ENCODE results near the gene COG5.

COG5 gene

DNA sequence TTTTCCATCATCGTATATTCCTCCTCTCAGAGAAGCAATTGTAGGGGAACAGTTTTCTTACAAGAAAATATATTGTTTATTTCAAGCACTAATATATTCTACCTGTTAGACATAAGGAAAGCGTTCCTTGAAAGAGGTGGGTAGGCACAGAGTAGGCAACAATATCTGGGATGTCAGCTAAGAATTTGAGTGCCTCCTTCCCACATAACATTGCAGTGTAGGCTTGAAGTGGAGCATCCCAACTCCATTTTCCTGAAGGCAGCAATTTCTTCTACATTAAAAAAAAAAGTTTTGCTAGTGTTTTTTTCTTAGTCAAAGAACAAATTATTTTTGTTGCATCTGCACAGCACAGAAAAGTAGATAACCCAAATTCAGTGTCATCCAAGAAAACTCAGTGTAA is 37.1 kb upstream of the COG5 start:
- no peaks in the 10 kb centered on the region for H3K27me3 ChIP-seq (ENCODE audit: insufficient read depth, low read length, poor library complexity, severe bottlenecking)
- no peaks in the 10 kb centered on the region for H3K4me1 ChIP-seq (ENCODE audit: insufficient read depth, low read length, poor library complexity, severe bottlenecking)
- H3K4me2 ChIP-seq (ENCODE audit: low read depth, low read length, poor library complexity, severe bottlenecking): no peak overlapping the region

DNA sequence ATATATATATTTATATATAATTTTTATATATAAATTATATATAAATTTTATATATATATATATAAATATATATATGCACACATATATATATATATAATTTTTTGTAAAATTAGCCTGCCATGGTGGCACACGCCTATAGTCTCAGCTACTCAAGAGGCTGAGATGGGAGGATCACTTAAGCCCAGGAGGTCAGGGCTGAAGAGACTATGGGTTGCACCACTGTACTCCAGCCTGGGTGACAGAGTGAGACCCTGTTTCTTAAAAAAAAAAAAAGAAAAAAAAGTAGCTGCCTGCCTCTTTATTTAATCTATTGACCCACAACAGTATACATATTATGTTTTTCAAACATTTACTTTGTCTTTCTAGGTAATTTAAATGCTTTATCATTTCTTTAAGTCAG is 35.5 kb upstream of the COG5 start:
- Histone ChIP-seq H3F3A (ENCODE audit: low read depth) (no peaks in the 10 kb centered on the region), H3K79me2 (ENCODE audit: insufficient read depth, low read length) (no peaks in the 10 kb centered on the region), H3K4me3 (ENCODE audit: low read length, poor library complexity, severe bottlenecking) (no peak overlapping the region), H3K4me1 (ENCODE audit: insufficient read depth, low read length, poor library complexity, severe bottlenecking) (no peaks in the 10 kb centered on the region), H4K20me1 (ENCODE audit: insufficient read depth, low read length, poor library complexity, severe bottlenecking) (no peaks in the 10 kb centered on the region), H3K4me2 (ENCODE audit: low read depth, low read length, poor library complexity, severe bottlenecking) (no peak overlapping the region), H3K9me3 (ENCODE audit: insufficient read depth, low read depth, low read length) (no peaks in the 10 kb centered on the region), H3K9me2 (replicated peaks; ENCODE audit: low read depth, low read length) (no peaks in the 10 kb centered on the region), H3K27me3 (ENCODE audit: insufficient read depth, low read length, poor library complexity, severe bottlenecking) (no peaks in the 10 kb centered on the region), H3K36me3 (ENCODE audit: insufficient read depth, low read length) (peaks cover 26% of the 10 kb centered on the region), H2AFZ (ENCODE audit: low read length) (no peak overlapping the region), H3K9ac (ENCODE audit: low read depth, low read length, poor library complexity, severe bottlenecking) (no peak overlapping the region)
- TF ChIP-seq, protein P1, sequence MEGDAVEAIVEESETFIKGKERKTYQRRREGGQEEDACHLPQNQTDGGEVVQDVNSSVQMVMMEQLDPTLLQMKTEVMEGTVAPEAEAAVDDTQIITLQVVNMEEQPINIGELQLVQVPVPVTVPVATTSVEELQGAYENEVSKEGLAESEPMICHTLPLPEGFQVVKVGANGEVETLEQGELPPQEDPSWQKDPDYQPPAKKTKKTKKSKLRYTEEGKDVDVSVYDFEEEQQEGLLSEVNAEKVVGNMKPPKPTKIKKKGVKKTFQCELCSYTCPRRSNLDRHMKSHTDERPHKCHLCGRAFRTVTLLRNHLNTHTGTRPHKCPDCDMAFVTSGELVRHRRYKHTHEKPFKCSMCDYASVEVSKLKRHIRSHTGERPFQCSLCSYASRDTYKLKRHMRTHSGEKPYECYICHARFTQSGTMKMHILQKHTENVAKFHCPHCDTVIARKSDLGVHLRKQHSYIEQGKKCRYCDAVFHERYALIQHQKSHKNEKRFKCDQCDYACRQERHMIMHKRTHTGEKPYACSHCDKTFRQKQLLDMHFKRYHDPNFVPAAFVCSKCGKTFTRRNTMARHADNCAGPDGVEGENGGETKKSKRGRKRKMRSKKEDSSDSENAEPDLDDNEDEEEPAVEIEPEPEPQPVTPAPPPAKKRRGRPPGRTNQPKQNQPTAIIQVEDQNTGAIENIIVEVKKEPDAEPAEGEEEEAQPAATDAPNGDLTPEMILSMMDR (conservative IDR thresholded peaks at IDR 0.05; ENCODE audit: low read length): no peak
- no peak for TF ChIP-seq EZH2phosphoT487 (IDR thresholded peaks at IDR 0.05; ENCODE audit: borderline replicate concordance)

More for the DNA sequence above, 37.1 kb upstream of the COG5 start:
- Histone ChIP-seq H3F3A (ENCODE audit: low read depth) (no peaks in the 10 kb centered on the region), H3K36me3 (ENCODE audit: insufficient read depth, low read length) (peaks cover 13% of the 10 kb centered on the region), H3K79me2 (ENCODE audit: insufficient read depth, low read length) (no peaks in the 10 kb centered on the region), H2AFZ (ENCODE audit: low read length) (no peak overlapping the region), H3K9me2 (replicated peaks; ENCODE audit: low read depth, low read length) (no peaks in the 10 kb centered on the region), H4K20me1 (ENCODE audit: insufficient read depth, low read length, poor library complexity, severe bottlenecking) (no peaks in the 10 kb centered on the region), H3K4me3 (ENCODE audit: low read length, poor library complexity, severe bottlenecking) (no peak overlapping the region), H3K9me3 (ENCODE audit: insufficient read depth, low read depth, low read length) (no peaks in the 10 kb centered on the region), H3K9ac (ENCODE audit: low read depth, low read length, poor library complexity, severe bottlenecking) (no peak overlapping the region)
- TF ChIP-seq, protein P1 (conservative IDR thresholded peaks at IDR 0.05; ENCODE audit: low read length): no peak
- TF ChIP-seq EZH2phosphoT487 (IDR thresholded peaks at IDR 0.05; ENCODE audit: borderline replicate concordance): no peak

DNA sequence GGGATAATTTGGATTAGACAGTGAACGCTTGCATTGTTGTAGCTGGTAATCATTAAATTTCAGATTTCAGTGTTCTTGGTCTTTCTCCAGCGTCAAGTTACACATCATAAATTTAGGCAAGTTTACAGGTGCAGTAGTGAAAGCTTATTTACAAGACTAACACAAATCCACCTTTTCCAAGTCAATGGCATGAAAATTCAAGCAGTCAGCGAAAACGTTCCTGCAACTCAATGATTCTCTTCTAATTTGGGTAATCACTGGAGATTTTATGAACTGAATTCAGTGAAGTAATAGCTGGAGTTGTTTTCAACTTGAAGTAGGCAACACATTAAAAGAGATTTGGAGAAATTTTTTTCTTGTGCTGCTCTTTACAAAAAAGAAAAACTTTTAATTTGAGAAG is 34.2 kb upstream of the COG5 start:
- no peaks in the 10 kb centered on the region for H3F3A ChIP-seq (ENCODE audit: low read depth)
- no peaks in the 10 kb centered on the region for H3K79me2 ChIP-seq (ENCODE audit: insufficient read depth, low read length)
- H3K4me3 ChIP-seq (ENCODE audit: low read length, poor library complexity, severe bottlenecking): no peak overlapping the region
- H3K4me2 ChIP-seq (ENCODE audit: low read depth, low read length, poor library complexity, severe bottlenecking): no peak overlapping the region
- no peaks in the 10 kb centered on the region for H3K27me3 ChIP-seq (ENCODE audit: insufficient read depth, low read length, poor library complexity, severe bottlenecking)
- H4K20me1 ChIP-seq (ENCODE audit: insufficient read depth, low read length, poor library complexity, severe bottlenecking): no peaks in the 10 kb centered on the region
- no peaks in the 10 kb centered on the region for H3K9me2 ChIP-seq (replicated peaks; ENCODE audit: low read depth, low read length)
- no peaks in the 10 kb centered on the region for H3K9me3 ChIP-seq (ENCODE audit: insufficient read depth, low read depth, low read length)
- peaks cover 26% of the 10 kb centered on the region for H3K36me3 ChIP-seq (ENCODE audit: insufficient read depth, low read length)
- no peak overlapping the region for H2AFZ ChIP-seq (ENCODE audit: low read length)
- TF ChIP-seq, protein P1 (conservative IDR thresholded peaks at IDR 0.05; ENCODE audit: low read length): no peak
- no peak for TF ChIP-seq EZH2phosphoT487 (IDR thresholded peaks at IDR 0.05; ENCODE audit: borderline replicate concordance)
- H3K9ac ChIP-seq (ENCODE audit: low read depth, low read length, poor library complexity, severe bottlenecking): no peak overlapping the region
- H3K4me1 ChIP-seq (ENCODE audit: insufficient read depth, low read length, poor library complexity, severe bottlenecking): no peaks in the 10 kb centered on the region

Measured in Loucy (cell line).